ENCODE results near the gene SPOCK1.

The SPOCK1 gene

DNA sequence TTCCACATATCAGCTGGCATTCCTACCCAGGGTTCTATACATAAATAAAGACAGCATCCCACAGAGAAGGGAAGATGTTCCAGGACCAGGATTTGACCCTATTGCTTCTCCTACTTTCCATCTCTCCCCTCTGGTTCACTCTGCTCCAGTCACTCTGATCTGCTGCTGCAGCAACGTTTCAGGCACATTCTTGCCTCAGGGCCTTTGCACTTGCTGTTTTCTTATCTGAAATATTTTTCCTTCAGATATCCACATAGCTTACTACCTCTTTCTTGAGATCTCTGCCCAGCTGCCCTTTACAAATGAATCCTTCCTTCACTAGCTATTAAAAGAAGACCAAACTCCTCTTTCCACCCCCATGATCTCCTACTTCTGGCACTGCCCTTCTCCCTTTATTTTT is 204.5 kb downstream of the SPOCK1 start:
- Histone ChIP-seq H3K36me3 (ENCODE audit: insufficient read depth, low read length) (no peaks in the 10 kb centered on the region), H3K9ac (ENCODE audit: low read depth, low read length) (no peak overlapping the region), H3K9me3 (ENCODE audit: control insufficient read depth, insufficient read depth, low read length) (no peaks in the 10 kb centered on the region), H3K4me1 (ENCODE audit: insufficient read depth, low read length) (peaks cover 6% of the 10 kb centered on the region; the same call in 1 of the 2 replicates)

DNA sequence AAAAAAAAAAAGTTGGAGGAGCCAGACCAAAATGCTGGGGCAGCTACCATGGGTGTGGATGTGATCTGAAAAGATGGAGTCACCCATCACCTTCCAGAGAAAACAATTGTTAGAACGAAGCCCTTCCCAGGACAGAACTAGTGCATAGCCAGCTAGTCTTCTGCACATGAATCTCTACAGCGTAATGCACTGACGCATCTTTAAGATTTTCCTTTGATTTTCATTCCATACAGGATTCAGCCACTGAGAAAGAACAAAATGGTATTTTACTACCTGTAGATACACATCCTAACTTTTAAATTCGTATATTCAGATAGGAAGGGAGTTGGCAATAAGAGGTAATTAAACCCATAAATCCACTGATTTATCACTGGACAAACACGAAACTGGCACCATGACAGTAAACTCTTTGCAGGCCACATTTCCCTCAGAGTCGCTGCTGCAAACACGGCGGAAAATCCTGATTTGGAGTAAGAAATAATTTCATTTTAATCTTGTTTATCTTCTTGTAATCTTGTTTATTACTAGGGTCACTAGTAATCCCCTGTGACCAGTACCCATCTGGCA is 206.6 kb downstream of the SPOCK1 start:
- H3K9me3 ChIP-seq (ENCODE audit: control insufficient read depth, insufficient read depth, low read length) = no peaks in the 10 kb centered on the region
- no peaks in the 10 kb centered on the region for H3K36me3 ChIP-seq (ENCODE audit: insufficient read depth, low read length)
- H3K9ac ChIP-seq (ENCODE audit: low read depth, low read length) = no peak overlapping the region
- peaks cover 6% of the 10 kb centered on the region; the same call in 1 of the 2 replicates for H3K4me1 ChIP-seq (ENCODE audit: insufficient read depth, low read length)

DNA sequence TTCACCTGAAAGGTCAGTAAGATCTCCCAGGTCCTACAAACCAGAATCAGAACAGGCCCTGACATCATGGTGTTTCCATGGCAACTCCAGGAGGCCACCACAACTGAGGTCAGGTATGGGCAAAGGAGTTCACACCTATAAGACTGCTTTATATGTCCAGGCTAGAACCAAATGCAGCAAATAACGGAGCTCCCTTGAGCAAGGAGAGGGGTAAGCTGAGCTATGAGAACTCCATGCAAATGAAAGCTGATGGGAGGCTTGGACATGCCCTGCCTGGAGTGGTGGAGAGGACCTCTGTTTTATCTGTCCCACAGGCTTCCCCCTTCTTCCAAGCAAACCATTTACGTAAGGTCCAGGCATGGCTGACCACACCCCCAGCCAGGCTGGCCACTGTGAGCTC is 207.7 kb downstream of the SPOCK1 start:
- H3K4me1 ChIP-seq (ENCODE audit: insufficient read depth, low read length) = peaks cover 6% of the 10 kb centered on the region; the same call in 1 of the 2 replicates
- no peaks in the 10 kb centered on the region for H3K36me3 ChIP-seq (ENCODE audit: insufficient read depth, low read length)
- no peaks in the 10 kb centered on the region for H3K9me3 ChIP-seq (ENCODE audit: control insufficient read depth, insufficient read depth, low read length)
- H3K9ac ChIP-seq (ENCODE audit: low read depth, low read length) = no peak overlapping the region

DNA sequence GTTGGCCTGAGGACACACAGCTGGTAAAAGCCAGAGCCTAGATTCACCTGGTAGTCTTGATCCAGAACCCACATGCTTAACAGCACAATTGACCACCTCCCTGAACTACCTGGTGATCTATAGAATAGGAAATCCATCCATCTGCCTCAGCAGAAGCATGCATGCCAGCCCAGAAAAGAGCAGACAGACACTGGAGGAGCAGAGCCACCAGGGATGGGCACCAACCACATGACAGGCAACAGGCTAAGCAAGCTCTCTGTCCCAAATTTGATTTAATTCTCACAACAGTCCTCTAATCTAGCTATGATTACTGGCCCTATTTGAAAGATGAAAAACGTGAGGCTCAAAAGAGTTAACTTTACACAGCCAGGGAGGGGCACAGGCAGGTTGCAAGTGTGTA is 208.1 kb downstream of the SPOCK1 start:
- Histone ChIP-seq H3K4me1 (ENCODE audit: insufficient read depth, low read length) (peaks cover 2% of the 10 kb centered on the region; the same call in 1 of the 2 replicates), H3K36me3 (ENCODE audit: insufficient read depth, low read length) (no peaks in the 10 kb centered on the region), H3K9me3 (ENCODE audit: control insufficient read depth, insufficient read depth, low read length) (no peaks in the 10 kb centered on the region), H3K9ac (ENCODE audit: low read depth, low read length) (no peak overlapping the region)

DNA sequence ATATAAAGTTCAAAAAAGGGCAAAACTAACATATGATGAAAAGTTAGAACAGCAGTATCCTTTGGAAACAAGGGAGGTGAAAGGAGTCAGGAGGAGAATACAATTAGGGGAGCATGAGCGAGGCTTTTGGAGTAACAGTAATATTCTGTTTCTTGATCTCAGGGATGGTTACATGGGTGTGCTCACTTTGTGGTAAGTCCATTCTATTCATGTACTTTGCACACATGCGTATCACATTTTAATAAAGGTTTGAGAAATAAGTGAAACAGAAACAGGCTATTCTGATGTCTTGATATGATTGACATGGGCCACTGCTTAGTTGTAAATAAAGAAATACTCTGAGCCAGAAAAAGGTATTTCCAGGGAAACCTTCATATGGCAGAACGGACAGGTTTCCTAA is 208.8 kb downstream of the SPOCK1 start:
- H3K9me3 ChIP-seq (ENCODE audit: control insufficient read depth, insufficient read depth, low read length) = no peaks in the 10 kb centered on the region
- no peaks in the 10 kb centered on the region for H3K4me1 ChIP-seq (ENCODE audit: insufficient read depth, low read length)
- no peaks in the 10 kb centered on the region for H3K36me3 ChIP-seq (ENCODE audit: insufficient read depth, low read length)
- no peak overlapping the region for H3K9ac ChIP-seq (ENCODE audit: low read depth, low read length)

DNA sequence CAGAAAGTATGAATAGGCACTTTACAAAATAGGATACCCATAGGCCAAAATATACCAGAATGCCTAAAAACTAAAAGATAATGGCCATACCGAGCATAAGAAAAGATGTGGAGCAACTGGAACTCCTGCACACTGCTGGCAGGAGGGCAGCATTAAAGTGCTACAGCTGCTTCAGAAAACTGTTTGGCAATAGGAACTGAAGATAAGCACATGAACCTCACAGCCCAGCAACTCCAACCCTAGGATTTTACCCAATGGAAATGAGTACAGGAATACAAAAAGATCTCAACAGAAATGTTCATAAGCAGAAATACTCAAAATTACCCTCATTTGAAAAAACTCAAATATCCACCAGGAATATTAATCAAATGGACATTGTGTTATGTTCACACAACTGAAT is 209.3 kb downstream of the SPOCK1 start:
- Histone ChIP-seq H3K9me3 (ENCODE audit: control insufficient read depth, insufficient read depth, low read length) (no peaks in the 10 kb centered on the region), H3K4me1 (ENCODE audit: insufficient read depth, low read length) (no peaks in the 10 kb centered on the region), H3K9ac (ENCODE audit: low read depth, low read length) (no peak overlapping the region), H3K36me3 (ENCODE audit: insufficient read depth, low read length) (no peaks in the 10 kb centered on the region)

DNA sequence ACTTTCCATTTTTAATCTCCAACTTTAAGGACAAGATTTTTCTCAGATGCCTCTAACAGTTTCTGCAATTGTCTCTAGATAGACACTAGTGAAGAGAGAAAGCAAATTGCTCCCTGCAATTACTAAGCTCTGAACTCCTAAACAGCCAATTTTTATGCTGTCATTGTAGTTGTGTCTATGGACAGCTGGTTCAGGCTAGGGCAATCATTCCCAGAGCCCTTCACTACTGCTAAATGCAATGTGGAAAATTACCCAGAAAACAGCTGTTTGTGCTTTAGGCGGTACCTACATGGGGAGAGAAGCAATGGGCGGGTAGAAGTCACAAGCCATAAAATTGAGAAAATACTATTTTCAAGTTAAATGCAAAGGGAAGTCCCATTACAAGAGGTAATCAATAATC is 211.6 kb downstream of the SPOCK1 start:
- Histone ChIP-seq H3K36me3 (ENCODE audit: insufficient read depth, low read length) (no peaks in the 10 kb centered on the region), H3K4me1 (ENCODE audit: insufficient read depth, low read length) (no peaks in the 10 kb centered on the region), H3K9me3 (ENCODE audit: control insufficient read depth, insufficient read depth, low read length) (no peaks in the 10 kb centered on the region), H3K9ac (ENCODE audit: low read depth, low read length) (no peak overlapping the region)

DNA sequence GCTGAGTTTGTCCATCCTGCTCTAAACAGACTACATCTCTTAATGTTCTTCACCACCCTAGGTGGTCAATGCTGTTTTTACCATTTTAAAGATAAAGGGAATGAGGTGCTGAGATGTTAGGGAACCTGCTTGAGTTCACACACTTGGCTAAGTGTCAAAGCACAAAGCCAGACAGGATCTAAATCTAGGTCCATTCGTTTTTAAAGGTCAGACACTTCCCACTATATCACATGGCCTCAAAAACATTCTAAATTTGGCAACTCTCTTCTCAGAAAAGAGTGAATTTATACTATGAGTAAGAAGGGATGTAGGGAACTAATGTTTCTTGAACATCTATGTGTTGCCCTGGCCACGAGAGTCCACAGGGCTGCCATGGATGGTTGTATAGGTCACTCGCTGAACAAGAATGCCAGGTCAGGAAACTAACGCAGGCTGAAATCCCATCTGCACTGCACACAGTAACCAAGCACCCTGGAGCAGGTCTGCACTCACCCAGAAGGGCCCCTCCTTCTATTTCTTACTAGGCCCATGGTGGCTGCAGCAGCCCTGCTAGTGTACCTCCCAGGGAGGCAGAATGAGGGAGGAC is 213.0 kb downstream of the SPOCK1 start:
- Histone ChIP-seq H3K9ac (ENCODE audit: low read depth, low read length) (no peak overlapping the region), H3K36me3 (ENCODE audit: insufficient read depth, low read length) (no peaks in the 10 kb centered on the region), H3K9me3 (ENCODE audit: control insufficient read depth, insufficient read depth, low read length) (no peaks in the 10 kb centered on the region), H3K4me1 (ENCODE audit: insufficient read depth, low read length) (peaks cover 3% of the 10 kb centered on the region; the same call in 1 of the 2 replicates)

DNA sequence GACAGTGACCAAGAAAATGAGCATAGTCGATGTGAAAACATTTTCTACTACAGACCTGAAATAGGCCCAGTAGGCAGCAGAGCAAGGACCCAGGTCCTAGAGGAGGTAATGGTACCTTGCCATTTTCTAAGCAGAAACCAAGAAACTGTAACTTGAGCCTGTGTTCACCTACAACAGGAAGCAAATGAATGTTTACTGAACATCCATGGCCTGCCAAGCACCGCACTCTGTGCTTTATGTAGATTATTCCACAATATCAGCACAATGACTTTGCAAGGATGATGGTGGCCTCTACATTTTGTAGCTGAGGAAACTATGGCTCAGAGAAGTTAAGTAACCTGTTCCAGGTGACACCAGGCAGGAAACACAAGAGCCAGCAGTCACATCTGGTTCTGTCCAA is 215.3 kb downstream of the SPOCK1 start:
- no peaks in the 10 kb centered on the region for H3K36me3 ChIP-seq (ENCODE audit: insufficient read depth, low read length)
- no peak overlapping the region for H3K9ac ChIP-seq (ENCODE audit: low read depth, low read length)
- no peaks in the 10 kb centered on the region for H3K9me3 ChIP-seq (ENCODE audit: control insufficient read depth, insufficient read depth, low read length)
- peaks cover 17% of the 10 kb centered on the region for H3K4me1 ChIP-seq (ENCODE audit: insufficient read depth, low read length)

DNA sequence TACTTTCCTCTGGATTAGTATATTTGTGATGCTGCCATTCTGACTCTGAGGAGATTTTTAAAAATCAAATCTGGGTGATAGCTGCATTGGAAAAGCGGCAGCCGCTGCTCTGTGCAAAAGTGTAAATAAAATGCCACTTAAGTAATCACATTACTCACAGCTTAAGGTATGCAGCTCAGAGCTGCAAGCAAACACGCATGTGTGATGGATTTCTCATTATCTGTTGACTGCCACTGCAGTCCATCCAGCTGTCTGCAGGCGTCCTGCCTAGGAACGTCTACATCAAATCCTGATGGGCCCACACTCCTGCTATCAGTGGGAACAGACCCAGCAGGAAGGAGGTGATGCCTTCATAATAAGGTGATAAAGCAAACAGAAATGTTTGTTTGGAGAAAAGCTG is 216.9 kb downstream of the SPOCK1 start:
- Histone ChIP-seq H3K4me1 (ENCODE audit: insufficient read depth, low read length) (peaks cover 17% of the 10 kb centered on the region), H3K9ac (ENCODE audit: low read depth, low read length) (no peak overlapping the region), H3K9me3 (ENCODE audit: control insufficient read depth, insufficient read depth, low read length) (no peaks in the 10 kb centered on the region), H3K36me3 (ENCODE audit: insufficient read depth, low read length) (no peaks in the 10 kb centered on the region)

DNA sequence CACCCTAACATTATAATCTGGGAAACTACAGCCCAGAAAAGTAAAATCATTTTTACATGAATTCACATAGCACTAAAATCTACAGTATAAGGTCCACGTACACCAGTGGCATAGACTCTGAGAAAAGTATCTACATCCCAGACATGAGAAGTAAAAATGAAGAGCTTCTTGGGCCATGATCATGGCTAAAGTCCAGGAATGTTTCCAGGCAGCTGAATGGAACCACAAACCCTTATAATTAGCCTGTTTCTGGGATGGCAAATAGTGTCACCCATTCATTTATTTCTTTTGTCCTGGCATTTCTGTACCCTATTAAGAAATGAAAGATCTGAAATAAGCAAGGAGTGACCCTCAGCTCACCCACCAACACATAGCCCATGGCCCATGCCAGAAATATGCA is 217.9 kb downstream of the SPOCK1 start:
- peaks cover 17% of the 10 kb centered on the region for H3K4me1 ChIP-seq (ENCODE audit: insufficient read depth, low read length)
- H3K9me3 ChIP-seq (ENCODE audit: control insufficient read depth, insufficient read depth, low read length) = no peaks in the 10 kb centered on the region
- H3K9ac ChIP-seq (ENCODE audit: low read depth, low read length) = no peak overlapping the region
- H3K36me3 ChIP-seq (ENCODE audit: insufficient read depth, low read length) = no peaks in the 10 kb centered on the region

DNA sequence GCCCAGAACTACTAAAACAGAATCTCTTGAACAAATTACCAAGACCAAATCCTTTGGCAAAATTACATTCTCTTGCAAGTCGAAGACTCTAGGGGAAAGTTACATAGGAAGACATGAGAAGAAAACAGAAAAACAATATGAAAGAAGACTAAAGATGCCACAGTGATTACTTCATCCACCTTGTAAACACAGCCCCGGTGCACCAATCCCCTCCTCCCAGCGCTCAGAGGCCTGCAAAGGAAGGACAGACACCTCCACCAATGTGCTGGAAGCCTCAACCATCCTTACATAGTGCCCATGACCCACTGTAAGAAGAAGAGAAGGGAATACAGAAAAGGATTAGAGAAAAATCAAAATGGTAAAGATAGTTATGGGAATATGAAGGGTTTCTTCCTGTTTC is 218.5 kb downstream of the SPOCK1 start:
- Histone ChIP-seq H3K9ac (ENCODE audit: low read depth, low read length) (no peak overlapping the region), H3K9me3 (ENCODE audit: control insufficient read depth, insufficient read depth, low read length) (no peaks in the 10 kb centered on the region), H3K36me3 (ENCODE audit: insufficient read depth, low read length) (no peaks in the 10 kb centered on the region), H3K4me1 (ENCODE audit: insufficient read depth, low read length) (peaks cover 17% of the 10 kb centered on the region)

DNA sequence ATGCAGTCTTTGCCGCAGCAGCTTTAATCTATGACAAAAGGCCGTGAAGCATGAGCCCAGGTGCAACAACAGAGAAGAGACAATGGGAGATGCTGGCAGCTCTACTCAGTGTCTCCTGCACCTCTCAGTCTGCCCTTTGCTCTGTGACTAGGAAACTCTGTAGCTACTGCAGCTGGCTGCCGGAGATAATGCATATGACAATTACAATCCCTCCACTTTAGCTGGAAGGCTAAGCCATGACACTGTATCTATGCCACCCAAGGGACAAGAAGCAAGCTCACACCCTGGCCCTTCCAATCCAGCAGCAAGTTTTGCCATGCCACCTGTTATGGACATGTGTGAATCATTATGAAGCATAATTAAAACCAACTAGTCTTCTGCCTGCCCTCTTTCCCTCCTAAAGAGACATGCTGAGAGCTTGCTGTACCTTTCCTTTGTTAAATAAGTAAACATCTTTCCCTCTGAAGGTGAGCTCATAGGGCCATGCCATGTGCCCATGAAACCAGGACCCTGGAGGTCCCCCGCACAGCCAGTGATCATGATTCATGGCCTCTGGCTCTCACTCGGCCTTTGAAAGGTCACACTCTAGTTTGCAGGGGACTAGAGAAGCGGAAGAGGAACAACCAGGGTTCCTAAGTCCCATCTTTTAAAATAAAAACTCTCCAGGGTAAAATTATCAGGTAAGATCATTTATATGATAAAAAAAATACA is 219.4 kb downstream of the SPOCK1 start:
- no peak overlapping the region for H3K9ac ChIP-seq (ENCODE audit: low read depth, low read length)
- H3K4me1 ChIP-seq (ENCODE audit: insufficient read depth, low read length) = peaks cover 17% of the 10 kb centered on the region
- no peaks in the 10 kb centered on the region for H3K36me3 ChIP-seq (ENCODE audit: insufficient read depth, low read length)
- no peaks in the 10 kb centered on the region for H3K9me3 ChIP-seq (ENCODE audit: control insufficient read depth, insufficient read depth, low read length)

DNA sequence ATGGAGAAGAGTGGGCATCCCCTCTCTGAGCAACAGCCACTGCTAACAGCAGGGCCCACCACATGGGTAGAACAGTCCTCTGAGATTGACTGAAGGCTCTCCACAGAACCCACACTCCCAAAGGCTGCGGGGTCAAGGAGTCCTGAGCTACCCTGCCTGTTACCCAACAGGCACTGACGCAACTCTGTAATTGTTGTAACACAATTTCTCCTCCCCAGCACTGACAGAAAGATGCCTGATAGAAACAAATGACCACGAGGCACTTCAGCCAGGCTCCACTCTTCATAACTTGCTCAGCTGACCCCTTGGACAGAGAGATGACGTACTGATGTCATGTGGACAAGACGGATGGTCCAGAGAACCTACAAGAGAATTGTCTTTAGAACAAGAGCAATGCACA is 220.7 kb downstream of the SPOCK1 start:
- peaks cover 17% of the 10 kb centered on the region for H3K4me1 ChIP-seq (ENCODE audit: insufficient read depth, low read length)
- no peaks in the 10 kb centered on the region for H3K9me3 ChIP-seq (ENCODE audit: control insufficient read depth, insufficient read depth, low read length)
- no peaks in the 10 kb centered on the region for H3K36me3 ChIP-seq (ENCODE audit: insufficient read depth, low read length)
- no peak overlapping the region for H3K9ac ChIP-seq (ENCODE audit: low read depth, low read length)

DNA sequence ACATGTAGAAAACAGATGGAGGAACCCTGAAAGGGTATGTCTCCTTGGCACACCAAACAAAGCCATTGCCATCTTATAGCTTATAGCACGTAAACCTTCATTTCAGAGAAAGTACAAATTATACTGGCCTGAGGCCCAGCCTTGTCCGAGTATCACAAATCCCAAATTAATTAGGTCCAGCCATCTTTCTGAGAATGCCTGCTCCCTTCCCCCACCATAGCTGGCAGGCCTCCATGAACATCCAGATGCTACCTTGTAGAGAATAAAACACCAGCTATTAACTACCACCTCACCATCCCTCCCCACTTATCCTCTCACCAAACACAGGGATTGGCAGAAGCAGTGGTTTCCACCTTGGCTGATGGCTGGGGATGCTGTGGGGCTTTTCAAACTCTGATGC is 224.0 kb downstream of the SPOCK1 start:
- Histone ChIP-seq H3K9me3 (ENCODE audit: control insufficient read depth, insufficient read depth, low read length) (no peaks in the 10 kb centered on the region), H3K4me1 (ENCODE audit: insufficient read depth, low read length) (peaks cover 7% of the 10 kb centered on the region), H3K9ac (ENCODE audit: low read depth, low read length) (no peak overlapping the region), H3K36me3 (ENCODE audit: insufficient read depth, low read length) (no peaks in the 10 kb centered on the region)
